Gastroesophageal sphincter (tissue), 4 donors: Measurements from ENCODE around the gene ATP11A. TPM values are rescaled to one million over a fixed set of nuclear protein-coding genes. Genes with fewer than 3 reads are reported as not detected.

Experiments
- ATAC-seq: fragments of 150-250 bp; one replicate; pipeline ENCODE4 v1.9.1; 2016; ENCODE audit warnings: mild to moderate bottlenecking, moderate library complexity
- H3K27ac ChIP-seq, 4 donors: fragments of 200-600 bp; sonication (generic) in 3 of 4; 1 replicate in 3 of 4; 2 replicates in 1 of 4; pipeline ENCODE4 v1.5.1; 2016 to 2019
- H3K27me3 ChIP-seq: fragments of 200-600 bp; sonication (generic); one replicate; pipeline ENCODE4 v1.5.1; 2019
- H3K36me3 ChIP-seq, 2 donors: fragments of 200-600 bp; sonication (generic); one replicate each; pipeline ENCODE4 v1.5.1; 2019; ENCODE audit warnings: control low read depth in 1 of 2
- H3K4me1 ChIP-seq, 3 donors: fragments of 200-600 bp; sonication (generic); 1 replicate in 2 of 3; 2 replicates in 1 of 3; pipeline ENCODE4 v1.5.1; 2016 to 2019; ENCODE audit warnings: control low read depth in 2 of 3
- H3K4me3 ChIP-seq, 2 donors: fragments of 200-600 bp; sonication (generic); one replicate each; pipeline ENCODE4 v1.5.1; 2019; ENCODE audit warnings: mild to moderate bottlenecking in 1 of 2, moderate library complexity in 1 of 2
- H3K9me3 ChIP-seq, 3 donors: fragments of 200-600 bp; sonication (generic); one replicate each; pipeline ENCODE4 v1.5.1; 2017 to 2019; ENCODE audit warnings: control low read depth in 2 of 3
- CTCF ChIP-seq, 4 experiments: fragments of 200-600 bp in 2 of 4; fragments of 450-650 bp in 2 of 4; sonication (generic) in 1 of 4; IDR thresholded peaks; one replicate each; pipeline ENCODE4 v1.5.1; 2017 to 2019; ENCODE audit warnings: antibody characterized with exemption in 4 of 4, mild to moderate bottlenecking in 2 of 4, moderate library complexity in 2 of 4
- EP300 ChIP-seq: sonication (generic); formaldehyde crosslinking; IDR thresholded peaks from one replicate; pipeline ENCODE4 v1.6.1; 2017; ENCODE audit warnings: antibody characterized with exemption, mild to moderate bottlenecking
- POLR2A ChIP-seq, 2 donors: fragments of 450-650 bp; IDR thresholded peaks; one replicate each; pipeline ENCODE4 v1.6.1; 2017; ENCODE audit warnings: antibody characterized with exemption in 2 of 2, mild to moderate bottlenecking in 2 of 2, moderate library complexity in 1 of 2
- POLR2AphosphoS5 ChIP-seq: sonication (generic); formaldehyde crosslinking; IDR thresholded peaks from one replicate; pipeline ENCODE4 v1.6.1; 2017; ENCODE audit warnings: antibody characterized with exemption
- WGBS, 2 donors: methylation state at CpG; one replicate each; pipeline ENCODE4 v1.1.5; 2018; ENCODE audit warnings: low coverage in 1 of 2; 5-methylcytosine and 5-hydroxymethylcytosine counted together
- total RNA-seq, 4 donors: library from RNA; depleted of rRNA; stranded (reverse); fragments of >200 nt; gene quantifications; one replicate each; pipeline ENCODE4 v1.1.0, GENCODE V29; 2016

ATP11A gene
- total RNA-seq, 4 donors from 2014 or later: 12.9 to 21.7 (median 17.1) TPM

DNA sequence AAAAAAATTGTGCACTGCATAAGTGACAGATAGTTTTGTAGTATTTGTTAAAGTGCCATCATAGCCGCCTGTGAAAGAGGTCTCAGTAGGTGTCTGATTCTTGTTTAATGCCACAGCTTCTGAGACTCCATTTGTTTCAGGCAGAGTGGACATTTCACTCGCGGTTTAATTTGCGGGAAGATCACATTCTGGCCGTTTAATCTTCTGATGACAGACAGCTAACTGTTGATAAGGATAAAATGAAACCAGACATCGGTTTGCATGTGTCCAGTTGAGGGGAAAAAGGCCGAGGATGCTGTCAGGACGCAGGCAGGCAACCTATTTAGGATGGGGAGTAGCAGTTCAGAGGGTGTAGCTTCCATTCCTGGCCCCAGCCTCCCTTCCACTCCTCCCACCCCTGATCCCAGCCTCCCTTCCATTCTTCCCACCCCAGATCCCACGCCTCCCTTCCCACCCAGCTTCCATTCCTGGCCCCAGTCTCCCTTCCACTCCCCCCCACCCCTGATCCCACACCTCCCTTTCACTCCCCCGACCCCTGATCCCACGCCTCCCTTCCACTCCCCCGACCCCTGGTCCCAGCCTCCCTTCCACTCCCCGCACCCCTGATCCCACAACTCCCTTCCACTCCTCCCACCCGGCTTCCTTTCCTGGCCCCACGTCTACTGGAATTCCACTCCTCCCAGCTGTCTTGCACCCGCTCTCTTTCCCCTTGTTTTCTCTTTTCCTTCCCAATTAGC is 23.8 kb downstream of the ATP11A start:
- Histone ChIP-seq H3K4me1 (peaks cover 0 to 44% (median 23%) of the 10 kb centered on the region in 3 donors), H3K27ac (peak overlapping the region in 2 of 4 donors; percentile 87)

DNA sequence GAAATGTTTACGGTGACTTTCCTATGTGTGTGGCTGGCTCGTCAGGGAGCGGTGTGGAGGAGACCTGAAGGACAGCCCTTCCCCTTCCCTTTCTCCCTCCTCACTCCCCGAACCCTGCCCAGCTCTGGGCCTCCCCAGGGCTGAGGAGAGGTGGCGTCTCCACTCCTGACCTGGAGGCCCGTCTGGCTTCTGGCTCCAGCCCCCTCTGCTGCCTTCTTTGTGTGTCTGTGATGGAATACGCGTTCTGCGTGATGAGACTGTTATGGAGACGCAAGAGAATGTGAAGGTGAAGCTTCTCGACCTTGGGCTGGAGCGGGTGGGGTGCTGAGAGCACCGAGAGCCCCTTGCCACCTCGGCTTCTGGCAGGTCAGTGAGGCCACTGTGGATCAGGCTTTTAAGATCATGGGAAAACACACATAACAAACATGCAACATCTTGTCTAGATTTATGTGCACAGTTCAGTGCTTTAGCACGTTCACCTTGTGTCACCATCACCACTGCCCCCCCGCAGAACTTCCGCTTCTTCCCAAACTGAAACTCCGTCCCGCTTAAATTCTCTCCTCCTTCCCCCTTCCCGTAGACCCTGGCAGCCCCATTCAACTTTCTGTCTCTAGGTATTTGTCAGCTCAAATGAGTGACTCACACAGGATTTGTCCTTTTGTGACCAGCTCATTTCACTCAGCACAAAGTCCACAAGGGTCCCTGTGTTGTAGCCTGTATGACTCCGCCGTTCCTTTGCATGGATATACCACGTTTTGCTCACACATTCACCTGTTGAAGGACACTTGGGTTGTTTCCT is 24.7 kb downstream of the ATP11A start:
- no peaks in the 10 kb centered on the region for H3K36me3 ChIP-seq
- TF ChIP-seq EP300: no peak
- no peak for TF ChIP-seq POLR2AphosphoS5
- TF ChIP-seq POLR2A (IDR thresholded peaks at IDR 0.05): no peak
- no peak for TF ChIP-seq CTCF (IDR thresholded peaks at IDR 0.05)
- ATAC-seq: no peak
- H3K27me3 ChIP-seq: no peaks in the 10 kb centered on the region
- H3K27ac ChIP-seq: no peak overlapping the region
- no peak overlapping the region for H3K4me3 ChIP-seq
- WGBS, 2 donors: 92 to 98% methylated on average over 7 to 14 of the region's 23 CpGs
- H3K9me3 ChIP-seq: peaks cover 0 to 9% (median 0%) of the 10 kb centered on the region in 3 donors
- peaks cover 0 to 44% (median 23%) of the 10 kb centered on the region in 3 donors for H3K4me1 ChIP-seq

More for the DNA sequence above, 23.8 kb downstream of the ATP11A start:
- Histone ChIP-seq H3K4me3 (no peak overlapping the region), H3K36me3 (no peaks in the 10 kb centered on the region), H3K9me3 (peaks cover 0 to 9% (median 0%) of the 10 kb centered on the region in 3 donors), H3K27me3 (no peaks in the 10 kb centered on the region)
- 61 to 86% methylated on average over 8 to 12 of the region's 16 CpGs for WGBS, 2 donors
- TF ChIP-seq CTCF (IDR thresholded peaks at IDR 0.05): no peak
- no peak for TF ChIP-seq POLR2A (IDR thresholded peaks at IDR 0.05)
- TF ChIP-seq POLR2AphosphoS5: no peak
- no peak for TF ChIP-seq EP300
- no peak for ATAC-seq

DNA sequence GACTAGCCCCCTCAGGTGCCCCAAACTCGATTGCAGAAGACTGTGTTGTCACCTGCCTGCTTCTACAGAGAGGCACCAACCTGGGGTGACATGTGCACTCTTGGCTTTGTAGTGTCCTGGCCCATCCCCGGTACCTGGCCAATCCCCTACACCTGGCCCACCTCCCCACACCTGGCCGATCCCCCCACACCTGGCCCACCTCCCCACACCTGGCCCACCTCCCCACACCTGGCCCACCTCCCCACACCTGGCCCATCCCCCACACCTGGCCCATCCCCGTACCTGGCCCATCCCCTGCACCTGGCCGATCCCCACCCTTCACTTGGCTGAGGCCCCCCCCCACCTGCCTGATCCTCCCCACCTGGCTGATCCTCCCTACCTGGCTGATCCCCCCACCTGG is 25.4 kb downstream of the ATP11A start:
- no peak for ATAC-seq
- peaks cover 0 to 9% (median 0%) of the 10 kb centered on the region in 3 donors for H3K9me3 ChIP-seq
- no peak overlapping the region for H3K4me3 ChIP-seq
- peaks cover 0 to 37% (median 23%) of the 10 kb centered on the region in 3 donors for H3K4me1 ChIP-seq
- no peak overlapping the region for H3K27ac ChIP-seq
- TF ChIP-seq POLR2A (IDR thresholded peaks at IDR 0.05) (no peak), EP300 (no peak), CTCF (IDR thresholded peaks at IDR 0.05) (no peak), POLR2AphosphoS5 (no peak)
- H3K27me3 ChIP-seq: no peaks in the 10 kb centered on the region
- H3K36me3 ChIP-seq: no peaks in the 10 kb centered on the region
- no CpG with 5 or more reads among the region's 5 CpGs for WGBS, 2 donors

GRCh38 chr13:112715715-112716460 is 26.1 kb downstream of the ATP11A start:
- Histone ChIP-seq H3K4me3 (no peak overlapping the region), H3K36me3 (no peaks in the 10 kb centered on the region), H3K9me3 (peaks cover 0 to 9% (median 0%) of the 10 kb centered on the region in 3 donors), H3K4me1 (peaks cover 0 to 31% (median 16%) of the 10 kb centered on the region in 3 donors), H3K27me3 (no peaks in the 10 kb centered on the region), H3K27ac (no peak overlapping the region)
- WGBS, 2 donors: 83 to 93% methylated on average over 1 to 3 of the region's 13 CpGs
- TF ChIP-seq POLR2AphosphoS5: no peak
- ATAC-seq: no peak

- no peak for ATAC-seq
- Histone ChIP-seq H3K27me3 (no peaks in the 10 kb centered on the region), H3K4me3 (no peak overlapping the region)
Observed at GRCh38 chr13:112716461-112716820, 26.6 kb downstream of the ATP11A start.

More at GRCh38 chr13:112716461-112716820, 26.6 kb downstream of the ATP11A start:
- H3K36me3 ChIP-seq: no peaks in the 10 kb centered on the region
- TF ChIP-seq CTCF (IDR thresholded peaks at IDR 0.05) (no peak), EP300 (no peak), POLR2AphosphoS5 (no peak), POLR2A (IDR thresholded peaks at IDR 0.05) (no peak)
- H3K4me1 ChIP-seq: peaks cover 0 to 25% (median 14%) of the 10 kb centered on the region in 3 donors
- WGBS, 2 donors: no CpG with 5 or more reads among the region's 13 CpGs
- H3K9me3 ChIP-seq: peaks cover 0 to 9% (median 0%) of the 10 kb centered on the region in 3 donors
- no peak overlapping the region for H3K27ac ChIP-seq
